ENCODE data around the gene SPG11. TPM values are rescaled to one million over a fixed set of nuclear protein-coding genes. Genes with fewer than 3 reads are reported as not detected.

SPG11 gene
- total and polyA plus RNA-seq, 2 of the 13 experiments (the other 11 are each of a cell fraction or from before 2014, with no cell fraction given), result 31.5 to 40.7 TPM

DNA sequence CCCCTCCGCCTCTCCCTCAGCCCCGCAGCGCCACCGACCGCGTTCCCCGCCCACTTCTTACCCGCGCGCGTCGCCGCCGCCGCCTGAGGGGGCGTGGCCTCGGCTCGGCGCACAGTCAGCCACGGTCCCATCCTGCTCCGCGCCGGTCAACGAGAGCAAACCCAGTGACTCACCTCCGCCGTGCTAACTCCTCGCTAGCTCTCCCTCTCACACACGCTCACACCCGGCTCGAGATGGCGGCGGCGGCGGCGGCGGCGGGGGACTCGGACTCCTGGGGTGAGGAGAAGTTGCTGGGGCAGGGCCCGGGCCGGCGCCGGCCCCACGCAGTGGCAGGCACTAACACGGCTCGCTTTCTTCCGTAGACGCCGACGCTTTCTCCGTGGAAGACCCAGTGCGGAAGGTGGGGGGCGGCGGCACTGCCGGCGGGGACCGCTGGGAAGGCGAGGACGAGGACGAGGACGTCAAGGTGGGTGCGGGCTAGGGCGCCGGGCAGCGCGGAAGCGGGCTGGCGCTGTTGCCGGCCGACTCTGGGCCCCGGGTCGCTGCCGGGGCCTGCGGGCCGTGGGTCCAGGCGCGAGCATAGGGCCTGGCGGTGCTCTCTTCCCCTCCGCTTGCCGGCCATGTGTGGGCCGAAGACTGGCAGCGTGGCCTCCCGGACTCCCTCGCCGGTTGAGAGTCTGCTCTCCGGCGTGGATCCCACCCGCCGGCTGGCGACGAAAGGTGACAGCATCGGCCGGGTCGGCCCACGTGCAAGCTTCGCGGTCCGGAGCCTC lies 126.3 kb downstream of the SPG11 start, which contains the start of gene EIF3J (continued):
- TF ChIP-seq, protein P1, sequence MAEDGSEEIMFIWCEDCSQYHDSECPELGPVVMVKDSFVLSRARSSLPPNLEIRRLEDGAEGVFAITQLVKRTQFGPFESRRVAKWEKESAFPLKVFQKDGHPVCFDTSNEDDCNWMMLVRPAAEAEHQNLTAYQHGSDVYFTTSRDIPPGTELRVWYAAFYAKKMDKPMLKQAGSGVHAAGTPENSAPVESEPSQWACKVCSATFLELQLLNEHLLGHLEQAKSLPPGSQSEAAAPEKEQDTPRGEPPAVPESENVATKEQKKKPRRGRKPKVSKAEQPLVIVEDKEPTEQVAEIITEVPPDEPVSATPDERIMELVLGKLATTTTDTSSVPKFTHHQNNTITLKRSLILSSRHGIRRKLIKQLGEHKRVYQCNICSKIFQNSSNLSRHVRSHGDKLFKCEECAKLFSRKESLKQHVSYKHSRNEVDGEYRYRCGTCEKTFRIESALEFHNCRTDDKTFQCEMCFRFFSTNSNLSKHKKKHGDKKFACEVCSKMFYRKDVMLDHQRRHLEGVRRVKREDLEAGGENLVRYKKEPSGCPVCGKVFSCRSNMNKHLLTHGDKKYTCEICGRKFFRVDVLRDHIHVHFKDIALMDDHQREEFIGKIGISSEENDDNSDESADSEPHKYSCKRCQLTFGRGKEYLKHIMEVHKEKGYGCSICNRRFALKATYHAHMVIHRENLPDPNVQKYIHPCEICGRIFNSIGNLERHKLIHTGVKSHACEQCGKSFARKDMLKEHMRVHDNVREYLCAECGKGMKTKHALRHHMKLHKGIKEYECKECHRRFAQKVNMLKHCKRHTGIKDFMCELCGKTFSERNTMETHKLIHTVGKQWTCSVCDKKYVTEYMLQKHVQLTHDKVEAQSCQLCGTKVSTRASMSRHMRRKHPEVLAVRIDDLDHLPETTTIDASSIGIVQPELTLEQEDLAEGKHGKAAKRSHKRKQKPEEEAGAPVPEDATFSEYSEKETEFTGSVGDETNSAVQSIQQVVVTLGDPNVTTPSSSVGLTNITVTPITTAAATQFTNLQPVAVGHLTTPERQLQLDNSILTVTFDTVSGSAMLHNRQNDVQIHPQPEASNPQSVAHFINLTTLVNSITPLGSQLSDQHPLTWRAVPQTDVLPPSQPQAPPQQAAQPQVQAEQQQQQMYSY (CRISPR knock-in tag; IDR thresholded peaks at IDR 0.05), result peak; percentile 45; the same call in 1 of the 2 replicates
- TF ChIP-seq CHD2 (IDR thresholded peaks at IDR 0.05; ENCODE audit: low read depth, low read length) (peak; percentile 81), ZNF660 (CRISPR knock-in tag; IDR thresholded peaks at IDR 0.05; ENCODE audit: borderline replicate concordance, low read depth) (no peak), ZNF501 (CRISPR knock-in tag; IDR thresholded peaks at IDR 0.05) (peak; percentile 60), SRF (IDR thresholded peaks at IDR 0.05; ENCODE audit: low read depth, low read length) (no peak), EHMT2 (IDR thresholded peaks at IDR 0.05; ENCODE audit: borderline replicate concordance, low read depth, low read length) (no peak), ZFP36L1 (CRISPR knock-in tag; IDR thresholded peaks at IDR 0.05) (no peak), RARG (CRISPR knock-in tag; IDR thresholded peaks at IDR 0.05; ENCODE audit: low read depth) (0 out of 2 replicates have a peak, but pooled peaks have one; percentile 39), GATA4 (IDR thresholded peaks at IDR 0.05; ENCODE audit: borderline replicate concordance, low read depth) (no peak; the same call in 1 of the 2 replicates), ESRRA (CRISPR knock-in tag; IDR thresholded peaks at IDR 0.05; ENCODE audit: low read depth) (no peak), POGK (CRISPR knock-in tag; conservative IDR thresholded peaks at IDR 0.05) (no peak), ZFP90 (CRISPR knock-in tag; IDR thresholded peaks at IDR 0.05; ENCODE audit: borderline replicate concordance) (no peak), ZNF230 (CRISPR knock-in tag; IDR thresholded peaks at IDR 0.05) (peak; percentile 84), IRX3 (CRISPR knock-in tag; IDR thresholded peaks at IDR 0.05; ENCODE audit: borderline replicate concordance, low read depth) (no peak), TEF (CRISPR knock-in tag; IDR thresholded peaks at IDR 0.05) (no peak), ZFX (CRISPR knock-in tag; IDR thresholded peaks at IDR 0.05; ENCODE audit: low read depth) (peak; percentile 87), ZBTB26 (CRISPR knock-in tag; IDR thresholded peaks at IDR 0.05; ENCODE audit: borderline replicate concordance) (no peak; the same call in 1 of the 2 replicates), BORCS8-MEF2B (CRISPR knock-in tag; IDR thresholded peaks at IDR 0.05) (peak; percentile 17), ZNF768 (CRISPR knock-in tag; IDR thresholded peaks at IDR 0.05) (0 out of 2 replicates have a peak, but pooled peaks have one; percentile 54), GZF1 (CRISPR knock-in tag; IDR thresholded peaks at IDR 0.05) (no peak), ZNF782 (CRISPR knock-in tag; IDR thresholded peaks at IDR 0.05; ENCODE audit: borderline replicate concordance) (no peak), ETV6 (CRISPR knock-in tag; conservative IDR thresholded peaks at IDR 0.05) (0 out of 2 replicates have a peak, but pooled peaks have one; percentile 39)
